GM10248 (cell line): Measurements from ENCODE around the gene RALGPS1.
A peak's percentile ranks its signal among the peaks of the same experiment; 100 is the strongest.

Source experiments
- CTCF ChIA-PET: fragments of 300-600 bp; sonication (Branson Sonifier 250); formaldehyde crosslinking; extraction: SDS; loops from one replicate; lab custom pipeline; 2021; ENCODE audit warnings: antibody characterized with exemption; lab: Yijun Ruan, JAX
- POLR2A ChIA-PET: fragments of 350-650 bp; sonication (Branson Sonifier 250); formaldehyde crosslinking; extraction: SDS; loops from one replicate; lab custom pipeline; 2020; ENCODE audit warnings: antibody characterized with exemption; lab: Yijun Ruan, JAX
- DNase-seq: peaks from one replicate; pipeline ENCODE4 v3.0.0; 2012; ENCODE audit errors: extremely low spot score
- TF ChIP-seq, protein P1 (sequence below): IDR thresholded peaks from 2 replicates; pipeline ENCODE4 v1.5.1; 2012; ENCODE audit warnings: mild to moderate bottlenecking, low read depth; ENCODE audit errors: extremely low read depth, missing control alignments, control extremely low read depth

RALGPS1 gene

DNA sequence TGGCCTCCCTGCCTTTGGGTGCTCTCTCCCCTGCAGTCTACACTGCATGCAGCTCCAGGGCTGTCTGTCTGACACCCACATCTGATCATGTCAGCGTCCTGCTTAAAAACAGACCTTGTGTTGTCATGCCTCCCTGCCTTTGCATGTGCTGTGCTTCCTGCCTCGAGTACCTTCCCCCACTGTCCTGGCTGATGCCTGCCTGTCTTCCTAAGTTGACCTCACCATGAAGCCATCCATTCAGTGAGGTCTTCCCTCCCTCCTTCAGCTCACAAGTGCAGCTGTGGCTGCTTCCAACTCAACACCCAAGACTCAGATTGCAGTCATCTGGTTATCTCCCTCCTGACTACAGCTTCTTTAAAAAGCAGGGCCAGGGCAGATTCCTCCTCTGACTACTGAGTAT is 202.4 kb downstream of the RALGPS1 start:
- ChIA-PET POLR2A (no interaction called here), CTCF (interaction anchor here (1.0 to 2.1 kb wide), 4 partner anchors 12 to 175 kb away, joined by 3 to 5 read pairs (median 4); no protein-coding TSS in a partner anchor)
- TF ChIP-seq, protein P1, sequence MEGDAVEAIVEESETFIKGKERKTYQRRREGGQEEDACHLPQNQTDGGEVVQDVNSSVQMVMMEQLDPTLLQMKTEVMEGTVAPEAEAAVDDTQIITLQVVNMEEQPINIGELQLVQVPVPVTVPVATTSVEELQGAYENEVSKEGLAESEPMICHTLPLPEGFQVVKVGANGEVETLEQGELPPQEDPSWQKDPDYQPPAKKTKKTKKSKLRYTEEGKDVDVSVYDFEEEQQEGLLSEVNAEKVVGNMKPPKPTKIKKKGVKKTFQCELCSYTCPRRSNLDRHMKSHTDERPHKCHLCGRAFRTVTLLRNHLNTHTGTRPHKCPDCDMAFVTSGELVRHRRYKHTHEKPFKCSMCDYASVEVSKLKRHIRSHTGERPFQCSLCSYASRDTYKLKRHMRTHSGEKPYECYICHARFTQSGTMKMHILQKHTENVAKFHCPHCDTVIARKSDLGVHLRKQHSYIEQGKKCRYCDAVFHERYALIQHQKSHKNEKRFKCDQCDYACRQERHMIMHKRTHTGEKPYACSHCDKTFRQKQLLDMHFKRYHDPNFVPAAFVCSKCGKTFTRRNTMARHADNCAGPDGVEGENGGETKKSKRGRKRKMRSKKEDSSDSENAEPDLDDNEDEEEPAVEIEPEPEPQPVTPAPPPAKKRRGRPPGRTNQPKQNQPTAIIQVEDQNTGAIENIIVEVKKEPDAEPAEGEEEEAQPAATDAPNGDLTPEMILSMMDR = no peak
- no peak for DNase-seq

DNA sequence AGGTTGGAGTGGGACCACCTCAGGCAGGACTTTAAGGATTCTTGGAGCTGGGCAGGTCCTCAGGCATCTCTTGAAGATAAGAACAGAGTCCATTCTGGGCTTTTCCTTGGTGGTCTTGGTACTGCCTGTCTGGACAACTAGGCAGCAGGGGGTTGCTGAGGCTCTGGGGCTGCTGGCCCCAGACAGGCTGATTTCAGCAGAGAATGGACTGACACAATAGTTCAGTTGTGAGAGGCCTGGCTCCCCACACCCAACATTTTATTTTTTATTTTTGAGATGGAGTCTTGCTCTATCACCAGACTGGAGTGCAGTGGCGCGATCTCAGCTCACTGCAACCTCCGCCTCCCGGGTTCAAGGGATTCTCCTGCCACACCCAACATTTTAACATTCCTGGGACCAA is 203.2 kb downstream of the RALGPS1 start:
- DNase-seq = no peak
- CTCF ChIA-PET = interaction anchor here (1.5 to 2.1 kb wide), 3 partner anchors 14 to 113 kb away, joined by 4 to 7 read pairs (median 4); no protein-coding TSS in a partner anchor
- TF ChIP-seq, protein P1 = no peak
- POLR2A ChIA-PET = no interaction called here

DNA sequence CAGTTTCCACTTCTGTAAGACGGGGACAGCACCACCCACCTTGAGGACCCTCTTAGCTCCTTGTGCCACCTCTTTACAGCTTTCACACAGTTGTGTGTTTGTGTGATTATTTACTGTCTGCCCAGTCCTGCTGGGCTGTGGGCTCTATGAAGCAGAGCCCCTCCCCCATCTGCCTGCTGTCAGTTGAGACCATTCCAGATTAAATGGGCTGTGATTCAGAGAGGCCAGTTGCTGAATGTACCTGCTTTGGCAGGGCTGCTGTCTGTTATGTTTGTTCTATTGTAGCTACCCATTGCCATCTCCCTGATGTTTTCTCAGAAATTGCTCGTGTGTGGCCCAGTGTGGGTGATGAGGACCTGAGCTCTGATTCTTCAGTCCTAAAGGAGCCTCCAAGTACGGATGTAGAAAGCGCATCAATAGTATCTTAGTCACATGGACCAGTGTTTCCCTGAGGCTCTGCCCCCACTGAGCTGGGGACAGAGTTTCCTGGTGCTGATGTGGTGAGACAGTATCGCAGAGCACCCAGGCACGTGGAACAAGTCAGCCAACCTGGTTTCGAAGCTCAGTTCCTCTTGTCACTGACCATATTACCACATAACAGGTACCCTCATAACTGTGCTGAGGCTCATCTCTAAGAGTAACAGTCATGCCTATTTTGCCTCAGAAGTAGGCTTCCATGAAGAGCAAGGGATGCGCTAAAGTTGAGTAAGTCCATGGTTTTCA is 204.2 kb downstream of the RALGPS1 start:
- ChIA-PET POLR2A (no interaction called here), CTCF (interaction anchor here (0.9 to 2.1 kb wide), 9 partner anchors 12 to 246 kb away, joined by 3 to 7 read pairs (median 4); no protein-coding TSS in a partner anchor)
- TF ChIP-seq, protein P1 = no peak
- DNase-seq = peak; percentile 42

DNA sequence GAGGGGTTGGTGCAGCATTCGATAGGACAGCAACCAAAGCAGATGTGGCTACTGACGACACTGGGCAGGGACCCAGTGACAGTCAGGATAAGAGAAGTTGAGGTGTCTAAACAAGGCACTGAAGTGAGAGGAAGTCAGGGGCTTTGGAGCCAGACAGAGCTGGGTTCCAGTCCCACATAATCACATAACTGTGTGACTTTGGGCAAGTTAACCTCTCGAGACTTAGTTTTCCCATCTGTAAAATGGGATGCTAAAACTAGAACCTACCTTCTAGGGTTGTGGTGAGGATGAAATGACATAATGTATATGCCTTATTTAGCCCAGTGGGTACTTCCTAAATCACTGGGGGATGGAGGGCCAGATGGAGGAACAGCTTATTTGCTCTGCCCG is 204.7 kb downstream of the RALGPS1 start:
- no peak for DNase-seq
- CTCF ChIA-PET = interaction anchor here (0.9 to 1.7 kb wide), 7 partner anchors 12 to 247 kb away, joined by 3 to 7 read pairs (median 4); no protein-coding TSS in a partner anchor
- TF ChIP-seq, protein P1 = no peak
- POLR2A ChIA-PET = no interaction called here

DNA sequence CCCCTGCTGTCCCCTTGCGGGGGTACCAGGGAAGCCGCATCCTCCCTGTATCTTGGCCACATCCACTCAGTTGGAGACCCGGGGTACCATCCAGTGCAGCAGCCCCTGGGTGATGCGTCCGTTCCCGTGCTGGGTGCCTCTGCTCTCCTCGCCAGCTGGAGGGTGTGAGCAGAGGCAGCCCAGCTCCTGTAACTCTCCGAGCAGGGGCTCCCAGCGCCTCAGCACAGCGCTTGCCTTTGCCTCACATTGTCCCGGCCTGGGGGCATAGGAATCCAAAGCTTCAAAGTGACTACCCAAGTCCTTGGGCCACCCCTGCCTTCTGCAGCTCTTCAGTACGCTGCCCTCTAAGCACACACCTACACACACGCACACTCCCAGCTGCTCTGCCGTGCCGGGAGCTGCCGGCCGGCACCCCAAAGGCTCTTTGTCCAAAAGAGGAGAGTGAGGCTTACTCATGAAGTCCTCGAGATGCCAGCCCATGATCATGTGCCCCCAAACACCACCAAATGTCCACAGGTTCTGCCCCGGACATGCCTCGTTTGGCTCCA is 207.1 kb downstream of the RALGPS1 start:
- TF ChIP-seq, protein P1 = no peak
- CTCF ChIA-PET = interaction anchor here (1.1 to 1.4 kb wide), 2 partner anchors 16 to 19 kb away, joined by 3 to 4 read pairs; no protein-coding TSS in a partner anchor
- DNase-seq = no peak
- POLR2A ChIA-PET = no interaction called here

- CTCF ChIA-PET = interaction anchor here (0.9 to 1.8 kb wide), 8 partner anchors 11 to 75 kb away, joined by 3 to 5 read pairs (median 3); no protein-coding TSS in a partner anchor
- POLR2A ChIA-PET = no interaction called here
- TF ChIP-seq, protein P1 = no peak
- peak; percentile 37 for DNase-seq
Observed at GRCh38 chr9:127122176-127123063, 207.8 kb downstream of the RALGPS1 start, which contains the start of gene ANGPTL2. Gene ANGPTL2, minus strand, starts transcription at chr9:127122635. Its CDS starts 13,904 bp downstream, at chr9:127108731.
